OCI-LY3 (cell line): ENCODE results near the gene TANGO6.
"Not testable (repeated sequence)": the region's sequence is repeated elsewhere in the genome, so short reads cannot be mapped to it uniquely, and the experiment has no call there.

ENCODE experiments used
- H2AFZ ChIP-seq: fragments of 200-600, 300-600 bp; shearing (Covaris generic); 2 replicates; pipeline ENCODE4 v1.6.0; 2014; ENCODE audit warnings: antibody characterized with exemption, low read depth, low read length
- H3K27ac ChIP-seq: fragments of 200-600, 300-600 bp; sonication (generic); 2 replicates; pipeline ENCODE4 v1.5.1; 2014; ENCODE audit warnings: mild to moderate bottlenecking, low read length, moderate library complexity, mixed read lengths
- H3K27me3 ChIP-seq: fragments of 200-600, 300-600 bp; sonication (generic); 2 replicates; pipeline ENCODE4 v1.6.1; 2014; ENCODE audit warnings: low read depth, low read length, mixed read lengths
- H3K36me3 ChIP-seq: fragments of 200-600, 300-600 bp; sonication (generic); replicated peaks from 2 replicates; pipeline ENCODE3; 2014; ENCODE audit warnings: low read depth, low read length, mixed read lengths
- H3K4me1 ChIP-seq: fragments of 300-600, 200-600 bp; sonication (generic); 2 replicates; pipeline ENCODE4 v1.6.1; 2014; ENCODE audit warnings: low read length, mixed read lengths
- H3K4me2 ChIP-seq: fragments of 200-600, 300-600 bp; sonication (generic); 2 replicates; pipeline ENCODE4 v1.6.1; 2014; ENCODE audit warnings: low read length, mixed read lengths
- H3K4me3 ChIP-seq: fragments of 300-600, 200-600 bp; sonication (generic); 2 replicates; pipeline ENCODE4 v1.5.1; 2014; ENCODE audit warnings: antibody characterized with exemption, mild to moderate bottlenecking, low read length, moderate library complexity
- H3K79me2 ChIP-seq: fragments of 300-600, 200-600 bp; shearing (Covaris generic); 2 replicates; pipeline ENCODE4 v1.6.1; 2014; ENCODE audit warnings: mild to moderate bottlenecking, low read length, mixed read lengths
- H3K9ac ChIP-seq: fragments of 300-600, 200-600 bp; shearing (Covaris generic); 2 replicates; pipeline ENCODE4 v1.6.0; 2014; ENCODE audit warnings: mild to moderate bottlenecking, low read length, moderate library complexity
- H3K9me3 ChIP-seq: fragments of 200-600, 300-600 bp; shearing (Covaris generic); 2 replicates; pipeline ENCODE4 v1.6.1; 2014; ENCODE audit warnings: low read length, mixed read lengths; ENCODE audit not compliant: insufficient read depth
- H4K20me1 ChIP-seq: fragments of 200-600, 300-600 bp; sonication (generic); 2 replicates; pipeline ENCODE4 v1.6.1; 2016; ENCODE audit warnings: low read length, mixed read lengths; ENCODE audit not compliant: insufficient read depth
- CTCF ChIP-seq: fragments of 200-600, 300-600 bp; sonication (generic); IDR thresholded peaks from 2 replicates; pipeline ENCODE4 v1.5.1; 2014; ENCODE audit warnings: antibody characterized with exemption, low read length, low read depth
- EZH2phosphoT487 ChIP-seq: fragments of 200-600 bp; shearing (Covaris generic); IDR thresholded peaks from 2 replicates; pipeline ENCODE4 v1.6.1; 2018; ENCODE audit warnings: antibody characterized with exemption, mixed run types, low read depth

TANGO6 gene

GRCh38 chr16:69120096-69120664 lies 276.8 kb downstream of the TANGO6 start:
- no peak overlapping the region for H3K4me3 ChIP-seq
- no peak overlapping the region for H3K4me2 ChIP-seq
- no peak overlapping the region for H3K27ac ChIP-seq
- no peaks in the 10 kb centered on the region for H3K27me3 ChIP-seq
- no peaks in the 10 kb centered on the region for H3K9me3 ChIP-seq
- peaks cover 11% of the 10 kb centered on the region for H3K79me2 ChIP-seq
- peaks cover 26% of the 10 kb centered on the region for H3K36me3 ChIP-seq
- peaks cover 9% of the 10 kb centered on the region for H4K20me1 ChIP-seq
- H3K4me1 ChIP-seq: no peaks in the 10 kb centered on the region
- H3K9ac ChIP-seq: no peak overlapping the region
- TF ChIP-seq EZH2phosphoT487: no peak
- TF ChIP-seq CTCF: no peak
- H2AFZ ChIP-seq: no peak overlapping the region

- peaks cover 46% of the 10 kb centered on the region for H3K79me2 ChIP-seq
- no peak for TF ChIP-seq EZH2phosphoT487
- TF ChIP-seq CTCF: peak; percentile 67
- H3K9me3 ChIP-seq: no peaks in the 10 kb centered on the region
- H3K27me3 ChIP-seq: no peaks in the 10 kb centered on the region
- H2AFZ ChIP-seq: no peak overlapping the region
- H3K4me2 ChIP-seq: no peak overlapping the region
- H4K20me1 ChIP-seq: peaks cover 17% of the 10 kb centered on the region
- H3K4me3 ChIP-seq: no peak overlapping the region
- no peaks in the 10 kb centered on the region for H3K4me1 ChIP-seq
- no peak overlapping the region for H3K27ac ChIP-seq
- no peak overlapping the region for H3K9ac ChIP-seq
- peaks cover 18% of the 10 kb centered on the region for H3K36me3 ChIP-seq
Observed at GRCh38 chr16:69123910-69124309, 280.6 kb downstream of the TANGO6 start.

GRCh38 chr16:69124406-69124805 lies 281.1 kb downstream of the TANGO6 start:
- peaks cover 50% of the 10 kb centered on the region for H3K79me2 ChIP-seq
- not testable (repeated sequence) for H3K27me3 ChIP-seq, H3K9ac ChIP-seq, H2AFZ ChIP-seq, H3K9me3 ChIP-seq, H3K27ac ChIP-seq, H3K4me1 ChIP-seq, H3K4me2 ChIP-seq, H3K4me3 ChIP-seq
- peaks cover 18% of the 10 kb centered on the region for H4K20me1 ChIP-seq
- H3K36me3 ChIP-seq: peaks cover 16% of the 10 kb centered on the region

- peaks cover 21% of the 10 kb centered on the region for H3K36me3 ChIP-seq
Observed at GRCh38 chr16:69124961-69125360, 281.6 kb downstream of the TANGO6 start.

GRCh38 chr16:69126221-69126620 lies 282.9 kb downstream of the TANGO6 start:
- Histone ChIP-seq H3K4me2 (no peak overlapping the region), H3K27me3 (no peaks in the 10 kb centered on the region), H3K4me1 (peaks cover 8% of the 10 kb centered on the region), H2AFZ (no peak overlapping the region), H3K9me3 (no peaks in the 10 kb centered on the region), H3K36me3 (peaks cover 21% of the 10 kb centered on the region), H3K27ac (no peak overlapping the region), H4K20me1 (peaks cover 34% of the 10 kb centered on the region), H3K4me3 (no peak overlapping the region), H3K79me2 (peaks cover 68% of the 10 kb centered on the region), H3K9ac (no peak overlapping the region)
- TF ChIP-seq EZH2phosphoT487: no peak
- no peak for TF ChIP-seq CTCF

More at GRCh38 chr16:69124961-69125360, 281.6 kb downstream of the TANGO6 start:
- not testable (repeated sequence) for H3K4me2 ChIP-seq, H2AFZ ChIP-seq, H3K4me1 ChIP-seq, H3K27me3 ChIP-seq, H3K27ac ChIP-seq, H3K9me3 ChIP-seq, H3K4me3 ChIP-seq, H3K9ac ChIP-seq
- Histone ChIP-seq H3K79me2 (peaks cover 55% of the 10 kb centered on the region), H4K20me1 (peaks cover 22% of the 10 kb centered on the region)

GRCh38 chr16:69126801-69127200 lies 283.5 kb downstream of the TANGO6 start:
- H3K27me3 ChIP-seq, H3K27ac ChIP-seq, H3K9me3 ChIP-seq, H2AFZ ChIP-seq, H3K9ac ChIP-seq, H3K4me1 ChIP-seq, H3K4me3 ChIP-seq, H3K4me2 ChIP-seq: not testable (repeated sequence)
- Histone ChIP-seq H4K20me1 (peaks cover 35% of the 10 kb centered on the region), H3K36me3 (peaks cover 20% of the 10 kb centered on the region), H3K79me2 (peaks cover 74% of the 10 kb centered on the region)
